GM06990 (cell line): Measurements from ENCODE around the gene SAMD14.

ENCODE experiments used
- DNase-seq: peaks from one replicate; pipeline ENCODE4 v3.0.0-alpha.2; 2011; ENCODE audit not compliant: insufficient read length; ENCODE audit errors: extremely low read depth
- H3K27me3 ChIP-seq: replicated peaks from 2 replicates; pipeline ENCODE4 v1.6.0; 2011; ENCODE audit warnings: low read length; ENCODE audit not compliant: control insufficient read depth, insufficient read depth
- H3K36me3 ChIP-seq: 2 replicates; pipeline ENCODE4 v1.5.1; 2011; ENCODE audit warnings: low read length; ENCODE audit not compliant: control insufficient read depth, insufficient read depth
- H3K4me3 ChIP-seq: replicated peaks from 2 replicates; pipeline ENCODE4 v1.5.1; 2011; ENCODE audit warnings: low read depth, mild to moderate bottlenecking, control low read depth, low read length
- TF ChIP-seq, protein P1 (sequence below): IDR thresholded peaks from 2 replicates; pipeline ENCODE4 v1.5.1; 2011; ENCODE audit warnings: low read length, control low read depth, mild to moderate bottlenecking, inconsistent platforms; ENCODE audit not compliant: insufficient read depth, poor library complexity, severe bottlenecking

The SAMD14 gene

DNA sequence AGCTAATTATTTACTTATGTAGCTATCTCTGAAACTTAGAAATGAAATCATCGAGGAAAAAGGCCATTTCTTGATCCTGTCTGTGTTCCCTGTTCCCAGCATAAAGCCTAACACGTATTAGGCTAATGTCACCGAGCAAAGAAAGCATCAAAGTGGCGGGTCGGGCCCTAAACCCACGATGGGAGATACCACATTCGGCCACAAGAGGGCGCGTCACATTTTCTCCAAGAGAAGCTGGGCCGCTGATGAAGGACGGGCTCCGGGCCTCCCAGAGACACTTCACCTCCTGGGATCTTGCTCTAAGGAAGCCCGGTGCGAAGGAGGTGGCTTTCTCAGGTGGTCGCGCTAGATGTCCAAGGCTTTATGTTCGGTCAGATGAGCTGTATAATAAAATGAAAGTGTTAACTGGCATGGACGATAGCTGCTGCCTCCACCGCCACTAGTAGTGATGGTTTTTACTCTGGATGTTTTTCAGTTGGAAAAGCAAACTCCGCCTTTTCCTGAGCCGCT lies 35.7 kb downstream of the SAMD14 start:
- Histone ChIP-seq H3K27me3 (no peaks in the 10 kb centered on the region), H3K4me3 (peak overlapping the region; percentile 84), H3K36me3 (no peaks in the 10 kb centered on the region; the same call in none of the 2 replicates)
- TF ChIP-seq, protein P1, sequence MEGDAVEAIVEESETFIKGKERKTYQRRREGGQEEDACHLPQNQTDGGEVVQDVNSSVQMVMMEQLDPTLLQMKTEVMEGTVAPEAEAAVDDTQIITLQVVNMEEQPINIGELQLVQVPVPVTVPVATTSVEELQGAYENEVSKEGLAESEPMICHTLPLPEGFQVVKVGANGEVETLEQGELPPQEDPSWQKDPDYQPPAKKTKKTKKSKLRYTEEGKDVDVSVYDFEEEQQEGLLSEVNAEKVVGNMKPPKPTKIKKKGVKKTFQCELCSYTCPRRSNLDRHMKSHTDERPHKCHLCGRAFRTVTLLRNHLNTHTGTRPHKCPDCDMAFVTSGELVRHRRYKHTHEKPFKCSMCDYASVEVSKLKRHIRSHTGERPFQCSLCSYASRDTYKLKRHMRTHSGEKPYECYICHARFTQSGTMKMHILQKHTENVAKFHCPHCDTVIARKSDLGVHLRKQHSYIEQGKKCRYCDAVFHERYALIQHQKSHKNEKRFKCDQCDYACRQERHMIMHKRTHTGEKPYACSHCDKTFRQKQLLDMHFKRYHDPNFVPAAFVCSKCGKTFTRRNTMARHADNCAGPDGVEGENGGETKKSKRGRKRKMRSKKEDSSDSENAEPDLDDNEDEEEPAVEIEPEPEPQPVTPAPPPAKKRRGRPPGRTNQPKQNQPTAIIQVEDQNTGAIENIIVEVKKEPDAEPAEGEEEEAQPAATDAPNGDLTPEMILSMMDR = peak; percentile 88
- peak; percentile 73 for DNase-seq

DNA sequence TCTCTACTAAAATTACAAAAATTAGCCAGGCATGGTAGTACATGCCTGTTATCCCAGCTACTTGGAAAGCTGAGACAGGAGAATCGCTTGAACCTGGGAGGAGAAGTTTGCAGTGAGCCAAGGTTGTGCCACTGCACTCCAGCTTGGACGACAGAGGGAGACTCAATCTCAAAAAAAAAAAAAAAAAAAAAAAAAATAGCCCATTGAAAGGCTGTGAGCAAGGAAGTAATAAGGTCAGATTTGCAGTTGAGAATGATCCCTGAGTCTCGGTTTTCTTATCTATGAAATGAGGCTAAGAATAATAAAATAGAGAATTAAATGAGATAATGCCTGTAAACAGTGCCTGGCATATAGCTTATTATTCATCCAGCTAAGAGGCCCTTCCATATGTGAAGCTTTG lies 36.2 kb downstream of the SAMD14 start:
- DNase-seq = no peak
- no peaks in the 10 kb centered on the region; the same call in none of the 2 replicates for H3K36me3 ChIP-seq
- H3K27me3 ChIP-seq = no peaks in the 10 kb centered on the region
- no peak overlapping the region for H3K4me3 ChIP-seq
- TF ChIP-seq, protein P1 = no peak

DNA sequence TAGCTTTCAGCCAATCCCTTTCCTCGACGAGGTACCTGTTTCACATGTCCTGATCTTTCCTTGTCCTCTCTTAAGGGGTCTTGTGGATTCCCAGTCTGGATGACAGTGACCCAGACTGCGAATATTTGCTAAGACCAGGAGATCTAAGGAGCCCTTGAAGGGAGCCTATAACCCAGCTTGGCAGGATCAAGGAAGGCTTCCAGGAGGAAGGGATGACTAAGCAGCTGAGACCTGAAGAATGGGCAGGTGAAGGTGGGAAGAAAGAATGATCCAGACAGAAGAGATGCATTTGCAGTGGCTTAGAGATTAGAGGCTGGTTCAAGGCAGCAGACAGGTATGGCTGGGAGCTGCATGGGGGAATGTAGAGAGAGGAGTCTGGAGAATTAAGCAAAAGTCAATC lies 36.7 kb downstream of the SAMD14 start:
- TF ChIP-seq, protein P1 = no peak
- no peaks in the 10 kb centered on the region; the same call in none of the 2 replicates for H3K36me3 ChIP-seq
- H3K27me3 ChIP-seq = no peaks in the 10 kb centered on the region
- H3K4me3 ChIP-seq = no peak overlapping the region
- DNase-seq = no peak

DNA sequence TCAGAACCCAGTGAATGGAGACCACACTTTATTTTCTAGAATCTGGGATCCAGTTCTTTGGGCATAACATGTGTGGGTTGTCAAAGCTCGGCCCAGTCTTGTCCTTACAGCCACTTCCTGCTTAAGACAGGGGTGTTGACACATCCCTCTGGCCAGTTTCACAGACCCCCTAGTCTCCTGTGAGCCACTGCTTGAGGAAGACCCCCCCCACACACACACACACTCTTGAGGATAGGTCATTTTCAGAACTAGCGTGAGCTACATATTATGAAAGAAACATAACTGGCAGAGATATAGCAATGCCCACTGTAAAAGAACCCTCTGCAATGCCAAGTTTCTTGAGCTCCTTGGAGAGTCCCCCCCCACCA lies 38.1 kb downstream of the SAMD14 start:
- DNase-seq = no peak
- TF ChIP-seq, protein P1 = no peak
- Histone ChIP-seq H3K36me3 (no peaks in the 10 kb centered on the region; the same call in 1 of the 2 replicates), H3K27me3 (no peaks in the 10 kb centered on the region), H3K4me3 (no peak overlapping the region)

DNA sequence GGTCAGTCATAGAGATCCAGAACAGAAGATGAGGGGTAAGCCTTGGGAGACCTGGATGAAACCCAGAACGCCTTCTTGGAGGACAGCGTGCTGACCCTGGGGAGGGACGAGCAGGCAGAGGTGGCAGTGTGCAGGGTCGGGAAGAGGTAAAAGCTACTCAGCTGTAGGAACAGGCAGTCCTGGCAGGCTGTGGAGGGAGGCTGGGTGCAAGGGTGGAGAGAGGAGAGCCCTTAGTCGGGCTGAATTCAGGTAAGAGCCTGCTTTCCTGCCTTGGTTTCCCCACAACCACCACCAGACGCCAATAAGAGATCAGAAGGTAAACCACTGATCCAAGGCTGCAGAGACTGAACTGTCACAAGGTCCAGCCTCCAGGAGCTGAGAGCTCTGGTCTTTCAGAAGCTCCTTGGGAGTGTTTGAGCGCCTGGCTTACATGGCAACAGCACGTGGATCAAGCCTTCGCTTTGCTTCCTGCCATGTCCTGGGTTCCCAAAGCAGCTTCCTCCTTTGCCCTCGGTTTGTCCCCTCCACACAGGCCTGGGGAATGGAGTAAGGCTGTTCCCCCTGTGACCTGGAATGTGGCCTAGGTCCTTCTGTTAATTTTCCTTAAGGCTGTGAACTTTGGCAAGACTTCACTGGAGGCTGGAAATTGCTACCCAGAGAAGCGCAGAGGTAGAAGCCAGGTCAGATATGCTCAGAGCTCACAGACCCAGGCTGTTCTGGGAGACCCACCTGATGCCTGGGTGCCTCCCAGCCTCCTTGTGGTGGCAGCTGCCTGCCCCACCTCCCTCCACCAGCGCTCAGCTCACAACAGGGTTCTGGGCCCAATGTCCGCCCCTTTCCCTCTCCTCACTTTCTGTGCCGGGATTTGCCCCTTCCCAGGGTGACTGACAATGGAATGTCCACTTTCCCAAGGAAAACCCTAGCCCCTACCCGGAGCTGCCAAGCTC lies 38.7 kb downstream of the SAMD14 start:
- Histone ChIP-seq H3K27me3 (no peaks in the 10 kb centered on the region), H3K4me3 (no peak overlapping the region), H3K36me3 (no peaks in the 10 kb centered on the region; the same call in 1 of the 2 replicates)
- no peak for DNase-seq
- TF ChIP-seq, protein P1 = no peak
